Peyer's patch (tissue), 4 donors: ENCODE data around the gene SACM1L. TPM values are rescaled to one million over a fixed set of nuclear protein-coding genes. Genes with fewer than 3 reads are reported as not detected.

Experiments used
- DNase-seq, 3 donors: peaks; one replicate each; pipeline ENCODE4 v3.0.0-alpha.2; 2017 to 2019
- H3K27ac ChIP-seq, 4 donors: fragments of 200-600 bp; sonication (generic); one replicate each; pipeline ENCODE4 v1.5.1; 2016 to 2019
- H3K27me3 ChIP-seq, 2 donors: fragments of 200-600 bp; sonication (generic); one replicate each; pipeline ENCODE4 v1.5.1; 2019
- H3K36me3 ChIP-seq, 3 donors: fragments of 200-600 bp; sonication (generic); one replicate each; pipeline ENCODE4 v1.5.1; 2016 to 2019
- H3K4me1 ChIP-seq, 4 donors: fragments of 200-600 bp; sonication (generic); one replicate each; pipeline ENCODE4 v1.5.1; 2016 to 2019
- H3K4me3 ChIP-seq, 4 donors: fragments of 200-600 bp; sonication (generic); 1 replicate in 3 of 4; 2 replicates in 1 of 4; pipeline ENCODE4 v1.5.1; 2016 to 2019; ENCODE audit warnings: mild to moderate bottlenecking in 1 of 4
- H3K9me3 ChIP-seq, 4 donors: fragments of 200-600 bp; sonication (generic); one replicate each; pipeline ENCODE4 v1.5.1; 2016 to 2019; ENCODE audit warnings: mild to moderate bottlenecking in 1 of 4
- CTCF ChIP-seq, 6 experiments: fragments of 450-650 bp in 4 of 6; fragments of 200-600 bp in 2 of 6; sonication (generic) in 1 of 6; IDR thresholded peaks; one replicate each; pipeline ENCODE4 v1.5.1; 2017 to 2019; ENCODE audit warnings: antibody characterized with exemption in 6 of 6, mild to moderate bottlenecking in 3 of 6, moderate library complexity in 1 of 6
- POLR2A ChIP-seq, 2 donors: fragments of 450-650 bp; IDR thresholded peaks; one replicate each; pipeline ENCODE4 v1.5.1; 2017; ENCODE audit warnings: antibody characterized with exemption in 2 of 2, mild to moderate bottlenecking in 2 of 2, moderate library complexity in 2 of 2
- total RNA-seq, 4 donors: library from RNA; depleted of rRNA; stranded (reverse); fragments of >200 nt; gene quantifications; one replicate each; pipeline ENCODE4 v1.1.0, GENCODE V29; 2016

Gene SACM1L
- total RNA-seq, 4 donors from 2014 or later = 42.0 to 79.2 (median 59.2) TPM

DNA sequence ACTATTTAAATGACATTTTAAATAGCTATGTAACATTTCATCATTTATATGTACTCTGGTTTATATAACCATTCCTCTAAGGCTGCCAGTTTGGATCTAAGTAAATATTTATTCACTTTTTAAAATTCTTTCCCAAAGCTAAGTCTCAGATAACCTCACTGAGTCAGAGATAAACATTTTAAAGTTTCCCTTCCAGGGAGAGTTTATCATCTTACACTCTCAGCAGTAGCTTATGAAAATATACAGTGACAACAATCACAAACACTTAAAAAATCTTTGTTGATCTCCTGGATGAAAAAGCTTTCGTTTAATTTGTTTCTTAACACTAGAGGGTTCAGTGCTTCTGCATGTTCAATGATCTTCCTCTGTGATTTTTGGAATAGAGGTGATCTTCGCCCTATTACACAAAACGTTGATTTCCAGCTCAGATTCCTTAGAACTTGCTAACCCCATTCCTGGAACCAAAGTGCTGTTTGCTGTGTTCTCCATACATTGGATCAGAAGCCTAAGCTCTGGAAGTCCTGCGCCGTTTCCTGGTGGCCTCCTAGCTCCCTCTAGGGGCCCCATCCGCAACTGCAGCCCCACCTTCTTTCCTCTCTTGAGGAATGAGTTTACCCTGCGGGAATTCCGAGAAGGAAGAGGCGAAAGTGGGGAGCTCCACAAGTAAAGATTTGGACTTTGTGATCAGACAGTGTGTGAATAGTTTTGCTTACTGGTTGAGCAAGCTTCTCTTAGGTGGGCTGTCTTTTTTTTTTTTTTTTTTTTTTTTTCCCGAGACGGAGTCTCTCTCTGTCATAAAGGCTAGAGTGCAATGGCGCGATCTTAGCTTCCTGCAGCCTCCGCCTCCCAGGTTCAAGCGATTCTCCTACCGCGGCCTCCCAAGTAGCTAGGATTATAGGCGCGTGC is 29.3 kb upstream of the SACM1L start:
- Histone ChIP-seq H3K36me3 (no peaks in the 10 kb centered on the region), H3K27me3 (no peaks in the 10 kb centered on the region), H3K4me3 (no peak overlapping the region), H3K9me3 (no peaks in the 10 kb centered on the region), H3K27ac (no peak overlapping the region), H3K4me1 (peaks cover 0 to 14% (median 2%) of the 10 kb centered on the region in 4 donors)
- peak; percentile 35 to 90 (median 80) for DNase-seq
- TF ChIP-seq POLR2A (IDR thresholded peaks at IDR 0.05) (no peak), CTCF (IDR thresholded peaks at IDR 0.05) (peak; percentile 66 to 88 (median 84))

DNA sequence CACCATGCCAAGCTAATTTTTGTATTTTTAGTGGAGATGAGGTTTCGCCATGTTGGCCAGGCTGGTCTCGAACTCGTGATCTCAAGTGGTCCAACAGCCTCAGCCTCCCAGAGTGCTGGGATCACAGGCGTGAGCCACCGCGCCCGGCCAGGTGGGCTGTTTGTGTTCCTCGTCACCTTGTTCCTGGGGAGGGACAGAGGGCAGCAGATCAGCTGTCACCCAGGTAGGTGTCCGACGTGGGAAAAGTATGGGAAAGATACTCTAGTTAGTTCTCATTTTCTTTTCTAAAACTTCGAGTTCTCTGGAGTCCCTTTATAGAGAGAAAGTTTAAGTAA is 28.7 kb upstream of the SACM1L start:
- Histone ChIP-seq H3K27ac (no peak overlapping the region), H3K4me1 (peaks cover 0 to 19% (median 2%) of the 10 kb centered on the region in 4 donors), H3K27me3 (no peaks in the 10 kb centered on the region), H3K36me3 (no peaks in the 10 kb centered on the region), H3K4me3 (no peak overlapping the region), H3K9me3 (no peaks in the 10 kb centered on the region)
- DNase-seq = no peak
- TF ChIP-seq CTCF (IDR thresholded peaks at IDR 0.05) = no peak
- no peak for TF ChIP-seq POLR2A (IDR thresholded peaks at IDR 0.05)

- DNase-seq = peak in 2 of 3 donors; percentile 56 to 75
- Histone ChIP-seq H3K36me3 (peaks cover 0 to 25% (median 0%) of the 10 kb centered on the region in 3 donors), H3K4me3 (peak overlapping the region; percentile 17 to 47 (median 28)), H3K27ac (peak overlapping the region in 3 of 4 donors; percentile 0 to 59 (median 39)), H3K27me3 (no peaks in the 10 kb centered on the region), H3K9me3 (no peaks in the 10 kb centered on the region), H3K4me1 (peaks cover 0 to 11% (median 0%) of the 10 kb centered on the region in 4 donors)
- no peak for TF ChIP-seq CTCF (IDR thresholded peaks at IDR 0.05)
- TF ChIP-seq POLR2A (IDR thresholded peaks at IDR 0.05) = no peak
Measured at GRCh38 chr3:45664578-45664977, 24.6 kb upstream of the SACM1L start.

GRCh38 chr3:45665101-45665572 is 24.1 kb upstream of the SACM1L start:
- peak overlapping the region; percentile 17 to 47 (median 28) for H3K4me3 ChIP-seq
- peak in 2 of 3 donors; percentile 42 to 82 for DNase-seq
- peak overlapping the region in 3 of 4 donors; percentile 0 to 59 (median 39) for H3K27ac ChIP-seq
- H3K9me3 ChIP-seq = no peaks in the 10 kb centered on the region
- H3K27me3 ChIP-seq = no peaks in the 10 kb centered on the region
- TF ChIP-seq CTCF (IDR thresholded peaks at IDR 0.05) (peak; percentile 10 to 77 (median 52)), POLR2A (IDR thresholded peaks at IDR 0.05) (no peak)
- H3K36me3 ChIP-seq = peaks cover 0 to 31% (median 0%) of the 10 kb centered on the region in 3 donors
- peaks cover 0 to 11% (median 0%) of the 10 kb centered on the region in 4 donors for H3K4me1 ChIP-seq

DNA sequence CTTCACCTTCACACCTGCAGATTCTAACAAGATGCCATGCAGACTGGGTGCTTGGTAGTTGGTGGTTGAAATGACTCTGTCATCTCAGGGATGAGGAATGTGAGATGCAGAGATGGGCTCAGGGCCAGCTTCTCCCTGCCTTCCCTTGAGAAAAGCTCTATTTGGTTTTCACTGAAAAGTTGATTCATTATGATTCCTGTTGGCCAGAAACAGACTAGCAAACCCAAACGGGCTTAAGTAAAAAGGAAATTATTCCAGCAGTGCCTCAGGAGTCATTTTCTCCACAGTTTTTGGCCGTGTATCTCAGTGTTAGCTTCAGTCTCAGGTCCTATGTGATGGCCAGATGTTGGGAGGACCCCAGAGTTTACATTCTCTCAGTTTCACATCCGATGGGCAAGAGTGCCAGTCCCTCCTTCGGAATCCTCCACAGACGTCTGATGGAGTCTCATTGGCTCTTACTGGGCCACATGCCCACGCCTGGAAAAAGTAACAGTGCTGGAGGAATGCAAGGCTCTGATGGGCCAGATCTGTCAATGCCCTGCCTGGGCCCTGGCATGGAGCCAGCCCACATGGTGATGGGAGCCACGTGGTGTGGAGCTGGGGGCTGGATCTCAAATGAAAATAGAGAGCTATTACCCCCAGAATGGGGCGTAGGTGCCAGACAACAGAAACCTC is 22.3 kb upstream of the SACM1L start:
- TF ChIP-seq CTCF (IDR thresholded peaks at IDR 0.05) (no peak), POLR2A (IDR thresholded peaks at IDR 0.05) (no peak)
- no peaks in the 10 kb centered on the region for H3K9me3 ChIP-seq
- no peak for DNase-seq
- H3K4me3 ChIP-seq = no peak overlapping the region
- no peaks in the 10 kb centered on the region for H3K27me3 ChIP-seq
- H3K4me1 ChIP-seq = peaks cover 0 to 11% (median 0%) of the 10 kb centered on the region in 4 donors
- peaks cover 0 to 33% (median 0%) of the 10 kb centered on the region in 3 donors for H3K36me3 ChIP-seq
- H3K27ac ChIP-seq = peak overlapping the region in 2 of 4 donors; percentile 13 to 26
